H9 (cell line): ENCODE measurements around the gene PTPN3. TPM values are rescaled to one million over a fixed set of nuclear protein-coding genes. Genes with fewer than 3 reads are reported as not detected.

Experiments
- DNase-seq: peaks from one replicate; pipeline ENCODE4 v3.0.0-alpha.2; 2017
- H2AFZ ChIP-seq: one replicate; pipeline ENCODE4 v1.6.1; 2013; ENCODE audit warnings: mild to moderate bottlenecking, low read length, control low read depth, moderate library complexity
- H2AK5ac ChIP-seq: 2 replicates; pipeline ENCODE4 v1.6.1; 2013; ENCODE audit warnings: low read length, control low read depth, mixed read lengths; ENCODE audit not compliant: insufficient read length
- H2BK120ac ChIP-seq: one replicate; pipeline ENCODE4 v1.6.1; 2013; ENCODE audit warnings: low read depth, mild to moderate bottlenecking, low read length, control low read depth, inconsistent platforms; ENCODE audit not compliant: poor library complexity, severe bottlenecking
- H2BK12ac ChIP-seq: 2 replicates; pipeline ENCODE4 v1.6.1; 2013; ENCODE audit warnings: low read length, control low read depth, mixed read lengths, low read depth; ENCODE audit not compliant: insufficient read length
- H2BK15ac ChIP-seq: 2 replicates; pipeline ENCODE4 v1.6.1; 2013; ENCODE audit warnings: low read depth, low read length, control low read depth
- H2BK20ac ChIP-seq: one replicate; pipeline ENCODE4 v1.6.1; 2013; ENCODE audit warnings: low read depth, mild to moderate bottlenecking, low read length, control low read depth, inconsistent platforms; ENCODE audit not compliant: poor library complexity, severe bottlenecking
- H2BK5ac ChIP-seq: 2 replicates; pipeline ENCODE4 v1.6.1; 2013; ENCODE audit warnings: low read length, control low read depth, mixed read lengths; ENCODE audit not compliant: insufficient read length
- H3K14ac ChIP-seq: 2 replicates; pipeline ENCODE4 v1.6.1; 2013; ENCODE audit warnings: low read length, control low read depth; ENCODE audit not compliant: insufficient read depth
- H3K18ac ChIP-seq: 2 replicates; pipeline ENCODE4 v1.6.1; 2013; ENCODE audit warnings: low read depth, mild to moderate bottlenecking, mixed read lengths, low read length, control low read depth; ENCODE audit not compliant: insufficient read length
- H3K23ac ChIP-seq: 2 replicates; pipeline ENCODE4 v1.6.1; 2013; ENCODE audit warnings: low read length, control low read depth, mixed read lengths, low read depth; ENCODE audit not compliant: insufficient read length
- H3K23me2 ChIP-seq: 2 replicates; pipeline ENCODE4 v1.6.1; 2013; ENCODE audit warnings: low read depth, mild to moderate bottlenecking, mixed read lengths, low read length, control low read depth; ENCODE audit not compliant: insufficient read length, poor library complexity, severe bottlenecking
- H3K27ac ChIP-seq: 2 replicates; pipeline ENCODE4 v1.5.1; 2013; ENCODE audit warnings: low read length, control low read depth, mixed read lengths, low read depth; ENCODE audit not compliant: insufficient read length
- H3K27me3 ChIP-seq: 2 replicates; pipeline ENCODE4 v1.6.1; 2013; ENCODE audit warnings: low read length, control low read depth, inconsistent platforms; ENCODE audit not compliant: insufficient read depth
- H3K4ac ChIP-seq: 2 replicates; pipeline ENCODE4 v1.6.1; 2013; ENCODE audit warnings: low read depth, mild to moderate bottlenecking, control low read depth, inconsistent platforms, low read length, moderate library complexity
- H3K4me1 ChIP-seq: 2 replicates; pipeline ENCODE4 v1.6.1; 2013; ENCODE audit warnings: low read length, control low read depth, inconsistent platforms; ENCODE audit not compliant: insufficient read depth
- H3K4me2 ChIP-seq: 2 replicates; pipeline ENCODE4 v1.6.1; 2013; ENCODE audit warnings: low read length, control low read depth, mixed read lengths; ENCODE audit not compliant: insufficient read length, insufficient read depth
- H3K56ac ChIP-seq: 2 replicates; pipeline ENCODE4 v1.6.1; 2013; ENCODE audit warnings: low read depth, mild to moderate bottlenecking, mixed read lengths, low read length, control low read depth; ENCODE audit not compliant: insufficient read length
- H3K79me1 ChIP-seq: 2 replicates; pipeline ENCODE4 v1.6.1; 2013; ENCODE audit warnings: low read depth, mild to moderate bottlenecking, moderate library complexity, low read length, control low read depth, inconsistent platforms; ENCODE audit not compliant: insufficient read depth, poor library complexity, severe bottlenecking
- H3K79me2 ChIP-seq: 2 replicates; pipeline ENCODE4 v1.6.1; 2013; ENCODE audit warnings: low read length, control low read depth, inconsistent platforms; ENCODE audit not compliant: insufficient read depth
- H3K9ac ChIP-seq: 2 replicates; pipeline ENCODE4 v1.6.1; 2013; ENCODE audit warnings: low read length, control low read depth, mixed read lengths; ENCODE audit not compliant: insufficient read length; ENCODE audit errors: extremely low read depth
- H3K9me3 ChIP-seq: one replicate; pipeline ENCODE4 v1.6.1; 2013; ENCODE audit warnings: low read depth, low read length, inconsistent platforms; ENCODE audit not compliant: control insufficient read depth
- H3T11ph ChIP-seq: one replicate; pipeline ENCODE4 v1.6.1; 2013; ENCODE audit warnings: mild to moderate bottlenecking, low read length, control low read depth, inconsistent platforms
- H4K20me1 ChIP-seq: one replicate; pipeline ENCODE4 v1.6.1; 2013; ENCODE audit not compliant: control insufficient read depth, insufficient read length, insufficient read depth
- H4K5ac ChIP-seq: 2 replicates; pipeline ENCODE4 v1.6.1; 2013; ENCODE audit warnings: low read depth, mild to moderate bottlenecking, mixed read lengths, low read length, control low read depth; ENCODE audit not compliant: insufficient read length
- H4K8ac ChIP-seq: replicated peaks from 2 replicates; pipeline ENCODE4 v1.6.1; 2013; ENCODE audit warnings: low read length, control low read depth, mixed read lengths, low read depth; ENCODE audit not compliant: insufficient read length
- H4K91ac ChIP-seq: 2 replicates; pipeline ENCODE4 v1.6.1; 2013; ENCODE audit warnings: low read depth, mild to moderate bottlenecking, moderate library complexity, mixed read lengths, low read length, control low read depth; ENCODE audit not compliant: insufficient read length
- H3K27ac Mint-ChIP-seq, 3 experiments: 2 replicates in 2 of 3; 3 replicates in 1 of 3; pipeline ENCODE4 v1.8.0; 2020 to 2021; ENCODE audit warnings: mixed read lengths in 3 of 3, mild to moderate bottlenecking in 1 of 3, moderate library complexity in 1 of 3
- H3K27me3 Mint-ChIP-seq: 2 replicates; pipeline ENCODE4 v1.8.0; 2021; ENCODE audit warnings: low read depth, mild to moderate bottlenecking, moderate library complexity, mixed read lengths
- H3K36me3 Mint-ChIP-seq, 3 experiments: 2 replicates in 2 of 3; 3 replicates in 1 of 3; pipeline ENCODE4 v1.8.0; 2020 to 2021; ENCODE audit warnings: low read depth in 3 of 3, mixed read lengths in 3 of 3; ENCODE audit not compliant: insufficient read depth in 1 of 3
- H3K4me1 Mint-ChIP-seq, 2 experiments: 2 replicates each; pipeline ENCODE4 v1.8.0; 2020; ENCODE audit warnings: mixed read lengths in 2 of 2
- H3K4me3 Mint-ChIP-seq, 2 experiments: 2 replicates in 1 of 2; 3 replicates in 1 of 2; pipeline ENCODE4 v1.8.0; 2020 to 2021; ENCODE audit warnings: mild to moderate bottlenecking in 2 of 2, mixed read lengths in 2 of 2, moderate library complexity in 1 of 2
- H3K9me3 Mint-ChIP-seq, 2 experiments: 2 replicates in 1 of 2; 3 replicates in 1 of 2; pipeline ENCODE4 v1.8.0; 2020; ENCODE audit warnings: mild to moderate bottlenecking in 2 of 2, mixed read lengths in 2 of 2, moderate library complexity in 1 of 2
- CTCF ChIP-seq: fragments of 200-600 bp; sonication (generic); conservative IDR thresholded peaks from 3 replicates; pipeline ENCODE4 v1.8.0; 2021; ENCODE audit warnings: antibody characterized with exemption, mild to moderate bottlenecking
- WGBS: extraction: QIAGEN DNeasy Blood & Tissue Kit; methylation state at CpG from one replicate; pipeline ENCODE4 v1.1.7; 2013; ENCODE audit warnings: missing lambda C conversion rate, low lambda C conversion rate, mixed read lengths; ENCODE audit not compliant: insufficient read length; ENCODE audit errors: extremely low coverage; 5-methylcytosine and 5-hydroxymethylcytosine counted together
- total RNA-seq: library from RNA; stranded (reverse); gene quantifications from 2 replicates; pipeline ENCODE4 v1.2.1, GENCODE V29; 2021

PTPN3 gene
- total RNA-seq, 1 experiment from 2014 or later = 2.6 TPM

GRCh38 chr9:109460576-109460975, 37.5 kb downstream of the PTPN3 start:
- Histone ChIP-seq H2BK12ac (no peak overlapping the region), H4K20me1 (no peaks in the 10 kb centered on the region), H3K27me3 (no peaks in the 10 kb centered on the region), H3K23ac (no peak overlapping the region), H3K56ac (no peak overlapping the region), H3K23me2 (no peaks in the 10 kb centered on the region), H4K5ac (no peak overlapping the region), H2BK15ac (no peak overlapping the region), H3K14ac (no peak overlapping the region), H4K91ac (no peak overlapping the region), H3K79me1 (no peaks in the 10 kb centered on the region), H3K27ac (no peak overlapping the region), H2AFZ (no peak overlapping the region), H3K4me2 (no peak overlapping the region), H2BK5ac (no peak overlapping the region), H3T11ph (no peak overlapping the region), H4K8ac (no peak overlapping the region), H2AK5ac (no peak overlapping the region), H2BK120ac (no peak overlapping the region), H3K79me2 (no peaks in the 10 kb centered on the region), H3K9me3 (no peaks in the 10 kb centered on the region), H3K18ac (no peak overlapping the region), H3K4me1 (no peaks in the 10 kb centered on the region), H3K4ac (no peak overlapping the region), H2BK20ac (no peak overlapping the region), H3K9ac (no peak overlapping the region)
- no peak for TF ChIP-seq CTCF
- H3K27me3 Mint-ChIP-seq = no peaks in the 10 kb centered on the region; the same call in 1 of the 2 replicates
- no peak overlapping the region for H3K4me3 Mint-ChIP-seq
- no peak overlapping the region for H3K27ac Mint-ChIP-seq
- no CpG with 5 or more reads among the region's 6 CpGs for WGBS
- H3K9me3 Mint-ChIP-seq = no peaks in the 10 kb centered on the region
- H3K36me3 Mint-ChIP-seq = no peaks in the 10 kb centered on the region
- peaks cover 5 to 8% of the 10 kb centered on the region in 2 experiments for H3K4me1 Mint-ChIP-seq
- DNase-seq = no peak
